Neural cell (in vitro differentiated cells): ENCODE data around the gene DHX36. TPM values are rescaled to one million over a fixed set of nuclear protein-coding genes. Genes with fewer than 3 reads are reported as not detected.

Source experiments
- H2AFZ ChIP-seq: fragments of 200-600, 300-800 bp; sonication (generic), shearing (Covaris generic); 2 replicates; pipeline ENCODE4 v1.6.0; 2014; ENCODE audit warnings: low read depth, mild to moderate bottlenecking, antibody characterized with exemption, low read length, moderate library complexity
- H3F3A ChIP-seq: fragments of 200-600 bp; shearing (Covaris generic); 2 replicates; pipeline ENCODE4 v1.6.1; 2016; ENCODE audit warnings: mild to moderate bottlenecking, moderate library complexity, mixed read lengths, antibody characterized with exemption, low read length; ENCODE audit not compliant: insufficient read depth, poor library complexity, severe bottlenecking
- H3K27ac ChIP-seq: fragments of 200-600, 300-800 bp; sonication (generic), shearing (Covaris generic); 2 replicates; pipeline ENCODE4 v1.5.1; 2014; ENCODE audit warnings: mild to moderate bottlenecking, low read length, moderate library complexity
- H3K27me3 ChIP-seq: fragments of 300-800, 200-600 bp; sonication (generic), shearing (Covaris generic); 2 replicates; pipeline ENCODE4 v1.6.0; 2014; ENCODE audit warnings: mild to moderate bottlenecking, low read depth, low read length, moderate library complexity; ENCODE audit not compliant: insufficient read depth
- H3K36me3 ChIP-seq: fragments of 300-800, 200-600 bp; sonication (generic), shearing (Covaris generic); 2 replicates; pipeline ENCODE4 v1.5.1; 2014; ENCODE audit warnings: mild to moderate bottlenecking, antibody characterized with exemption, low read length, moderate library complexity; ENCODE audit not compliant: insufficient read depth
- H3K4me2 ChIP-seq: fragments of 300-800, 200-600 bp; sonication (generic), shearing (Covaris generic); 2 replicates; pipeline ENCODE4 v1.6.0; 2014; ENCODE audit warnings: mild to moderate bottlenecking, low read length
- H3K4me3 ChIP-seq: fragments of 300-800, 200-600 bp; sonication (generic), shearing (Covaris generic); 2 replicates; pipeline ENCODE4 v1.5.1; 2014; ENCODE audit warnings: mild to moderate bottlenecking, low read length, moderate library complexity
- H3K79me2 ChIP-seq: fragments of 200-600 bp; shearing (Covaris generic); replicated peaks from 2 replicates; pipeline ENCODE4 v1.6.0; 2014; ENCODE audit warnings: mild to moderate bottlenecking, low read length, moderate library complexity; ENCODE audit not compliant: insufficient read depth
- H3K9ac ChIP-seq: fragments of 300-800, 200-600 bp; sonication (generic), shearing (Covaris generic); 2 replicates; pipeline ENCODE4 v1.6.1; 2016; ENCODE audit warnings: mild to moderate bottlenecking, low read length, mixed read lengths
- H3K9me2 ChIP-seq: fragments of 200-600 bp; shearing (Covaris generic); 2 replicates; pipeline ENCODE4 v1.6.1; 2016; ENCODE audit warnings: mild to moderate bottlenecking, low read length, mixed read lengths; ENCODE audit not compliant: insufficient read depth
- H3K9me3 ChIP-seq: fragments of 200-600, 300-800 bp; sonication (generic), shearing (Covaris generic); 2 replicates; pipeline ENCODE4 v1.6.1; 2016; ENCODE audit warnings: mild to moderate bottlenecking, mixed run types, low read length, moderate library complexity, mixed read lengths
- H4K20me1 ChIP-seq: fragments of 200-600 bp; shearing (Covaris generic); 2 replicates; pipeline ENCODE4 v1.6.1; 2016; ENCODE audit warnings: mild to moderate bottlenecking, mixed run types; ENCODE audit not compliant: insufficient read depth
- CTCF ChIP-seq: fragments of 450-650 bp; IDR thresholded peaks from 2 replicates; pipeline ENCODE4 v1.5.1; 2014; ENCODE audit warnings: antibody characterized with exemption, mild to moderate bottlenecking, moderate library complexity; ENCODE audit not compliant: poor library complexity, severe bottlenecking
- EP300 ChIP-seq: fragments of 450-650 bp; conservative IDR thresholded peaks from 2 replicates; pipeline ENCODE4 v1.6.1; 2014; ENCODE audit warnings: antibody characterized with exemption, mild to moderate bottlenecking, moderate library complexity; ENCODE audit not compliant: poor library complexity, severe bottlenecking
- EZH2 ChIP-seq: fragments of 200-600, 300-800 bp; shearing (Covaris generic), sonication (generic); IDR thresholded peaks from 2 replicates; pipeline ENCODE4 v1.6.1; 2014; ENCODE audit warnings: antibody characterized with exemption, low read length, borderline replicate concordance, mild to moderate bottlenecking; ENCODE audit not compliant: insufficient read depth, poor library complexity, severe bottlenecking
- MXI1 ChIP-seq: fragments of 450-650 bp; conservative IDR thresholded peaks from 2 replicates; pipeline ENCODE4 v1.6.1; 2014; ENCODE audit warnings: antibody characterized with exemption, mild to moderate bottlenecking; ENCODE audit not compliant: poor library complexity, severe bottlenecking
- POLR2AphosphoS5 ChIP-seq: IDR thresholded peaks from 2 replicates; pipeline ENCODE4 v1.6.1; 2012
- RAD21 ChIP-seq: fragments of 450-650 bp; conservative IDR thresholded peaks from 2 replicates; pipeline ENCODE4 v1.6.1; 2014; ENCODE audit warnings: antibody characterized with exemption, mild to moderate bottlenecking, moderate library complexity
- SMC3 ChIP-seq: fragments of 450-650 bp; conservative IDR thresholded peaks from 2 replicates; pipeline ENCODE4 v1.6.1; 2014; ENCODE audit warnings: antibody characterized with exemption, mild to moderate bottlenecking, moderate library complexity; ENCODE audit not compliant: poor library complexity
- TAF1 ChIP-seq: IDR thresholded peaks from 2 replicates; pipeline ENCODE4 v1.6.1; 2012; ENCODE audit warnings: low read depth
- polyA plus RNA-seq: library from polyadenylated mRNA; depleted of rRNA; stranded (reverse); fragments of >200 nt; gene quantifications from 2 replicates; pipeline ENCODE4 v1.2.3, GENCODE V29; 2014
- TF ChIP-seq, protein P1 (sequence below): IDR thresholded peaks from 2 replicates; pipeline ENCODE4 v1.6.1; 2012; ENCODE audit warnings: borderline replicate concordance

The DHX36 gene
- polyA plus RNA-seq, 1 donor from 2014 or later: 189 TPM

GRCh38 chr3:154280161-154280560 lies 44.1 kb downstream of the DHX36 start:
- Histone ChIP-seq H2AFZ (no peak overlapping the region), H3K9me2 (no peaks in the 10 kb centered on the region), H3K27me3 (no peaks in the 10 kb centered on the region), H3K9me3 (no peaks in the 10 kb centered on the region), H3F3A (no peaks in the 10 kb centered on the region), H4K20me1 (no peaks in the 10 kb centered on the region), H3K36me3 (peaks cover 42% of the 10 kb centered on the region), H3K79me2 (no peaks in the 10 kb centered on the region), H3K27ac (no peak overlapping the region), H3K4me3 (no peak overlapping the region), H3K4me2 (no peak overlapping the region), H3K9ac (no peak overlapping the region)
- TF ChIP-seq SMC3 (no peak), TAF1 (no peak)

DNA sequence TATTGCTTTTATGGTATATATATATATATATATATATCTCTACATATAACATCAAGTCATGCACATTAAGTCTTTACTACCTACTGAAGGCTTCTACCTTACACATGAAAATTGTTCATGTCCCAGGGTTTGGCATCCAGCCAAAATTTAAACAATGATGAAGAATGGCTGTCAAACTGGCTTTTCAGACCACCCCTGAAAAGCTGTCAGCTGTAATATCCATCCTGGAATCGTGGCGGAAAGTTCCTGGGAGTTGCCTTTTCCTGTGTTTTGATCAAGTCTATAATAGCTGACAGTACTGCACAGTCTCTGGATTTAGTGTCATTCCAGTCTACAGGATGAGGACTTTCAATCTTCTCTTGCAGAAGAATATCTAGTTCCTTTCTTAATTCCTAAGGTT lies 48.3 kb downstream of the DHX36 start:
- Histone ChIP-seq H2AFZ (no peak overlapping the region), H3K27ac (no peak overlapping the region), H3K4me3 (no peak overlapping the region), H3K9me2 (no peaks in the 10 kb centered on the region), H3F3A (no peaks in the 10 kb centered on the region), H4K20me1 (no peaks in the 10 kb centered on the region), H3K9me3 (no peaks in the 10 kb centered on the region), H3K9ac (no peak overlapping the region), H3K4me2 (no peak overlapping the region), H3K79me2 (no peaks in the 10 kb centered on the region), H3K27me3 (no peaks in the 10 kb centered on the region), H3K36me3 (peaks cover 44% of the 10 kb centered on the region)
- no peak for TF ChIP-seq EP300
- no peak for TF ChIP-seq CTCF
- no peak for TF ChIP-seq EZH2
- TF ChIP-seq RAD21: no peak

- peaks cover 37% of the 10 kb centered on the region for H3K36me3 ChIP-seq
- no peaks in the 10 kb centered on the region for H3F3A ChIP-seq
- H3K9me2 ChIP-seq: no peaks in the 10 kb centered on the region
- H3K9me3 ChIP-seq: no peaks in the 10 kb centered on the region
- H3K27ac ChIP-seq: no peak overlapping the region
- H4K20me1 ChIP-seq: no peaks in the 10 kb centered on the region
- H3K27me3 ChIP-seq: no peaks in the 10 kb centered on the region
- no peak overlapping the region for H2AFZ ChIP-seq
- H3K4me2 ChIP-seq: no peak overlapping the region
- H3K79me2 ChIP-seq: no peaks in the 10 kb centered on the region
- TF ChIP-seq POLR2AphosphoS5 (no peak), CTCF (no peak), EP300 (no peak), SMC3 (no peak), MXI1 (no peak), EZH2 (no peak), TAF1 (no peak), RAD21 (no peak)
- TF ChIP-seq, protein P1, sequence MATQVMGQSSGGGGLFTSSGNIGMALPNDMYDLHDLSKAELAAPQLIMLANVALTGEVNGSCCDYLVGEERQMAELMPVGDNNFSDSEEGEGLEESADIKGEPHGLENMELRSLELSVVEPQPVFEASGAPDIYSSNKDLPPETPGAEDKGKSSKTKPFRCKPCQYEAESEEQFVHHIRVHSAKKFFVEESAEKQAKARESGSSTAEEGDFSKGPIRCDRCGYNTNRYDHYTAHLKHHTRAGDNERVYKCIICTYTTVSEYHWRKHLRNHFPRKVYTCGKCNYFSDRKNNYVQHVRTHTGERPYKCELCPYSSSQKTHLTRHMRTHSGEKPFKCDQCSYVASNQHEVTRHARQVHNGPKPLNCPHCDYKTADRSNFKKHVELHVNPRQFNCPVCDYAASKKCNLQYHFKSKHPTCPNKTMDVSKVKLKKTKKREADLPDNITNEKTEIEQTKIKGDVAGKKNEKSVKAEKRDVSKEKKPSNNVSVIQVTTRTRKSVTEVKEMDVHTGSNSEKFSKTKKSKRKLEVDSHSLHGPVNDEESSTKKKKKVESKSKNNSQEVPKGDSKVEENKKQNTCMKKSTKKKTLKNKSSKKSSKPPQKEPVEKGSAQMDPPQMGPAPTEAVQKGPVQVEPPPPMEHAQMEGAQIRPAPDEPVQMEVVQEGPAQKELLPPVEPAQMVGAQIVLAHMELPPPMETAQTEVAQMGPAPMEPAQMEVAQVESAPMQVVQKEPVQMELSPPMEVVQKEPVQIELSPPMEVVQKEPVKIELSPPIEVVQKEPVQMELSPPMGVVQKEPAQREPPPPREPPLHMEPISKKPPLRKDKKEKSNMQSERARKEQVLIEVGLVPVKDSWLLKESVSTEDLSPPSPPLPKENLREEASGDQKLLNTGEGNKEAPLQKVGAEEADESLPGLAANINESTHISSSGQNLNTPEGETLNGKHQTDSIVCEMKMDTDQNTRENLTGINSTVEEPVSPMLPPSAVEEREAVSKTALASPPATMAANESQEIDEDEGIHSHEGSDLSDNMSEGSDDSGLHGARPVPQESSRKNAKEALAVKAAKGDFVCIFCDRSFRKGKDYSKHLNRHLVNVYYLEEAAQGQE: no peak
- H3K4me3 ChIP-seq: no peak overlapping the region
- H3K9ac ChIP-seq: no peak overlapping the region
Observed at GRCh38 chr3:154275292-154275691, 49.0 kb downstream of the DHX36 start.
